ENCODE results near the gene OR1J4. TPM values are rescaled to one million over a fixed set of nuclear protein-coding genes. Genes with fewer than 3 reads are reported as not detected.

Gene OR1J4
- total and polyA plus RNA-seq, 2 of the 13 experiments (the other 11 are each of a cell fraction or from before 2014, with no cell fraction given) = not detected

- H3K9me3 ChIP-seq (ENCODE audit: low read length) = no peaks in the 10 kb centered on the region
- no peak overlapping the region for H2AFZ ChIP-seq (ENCODE audit: low read length)
- 9% methylated on average over 8 of the region's 8 CpGs for WGBS (ENCODE audit: low lambda C conversion rate)
- no peak for DNase-seq (ENCODE audit: low spot score)
- no TSS peak for BruUV-seq (replicated peaks)
- no peak overlapping the region for H3K27ac ChIP-seq (ENCODE audit: extremely low read length, insufficient read depth, low read length)
- no peak for FAIRE-seq
- no peak overlapping the region for H3K4me2 ChIP-seq (ENCODE audit: low read depth, low read length)
- ChIA-PET POLR2A (no interaction called here), CTCF (ENCODE audit: low intra/inter-chr PET ratio, low total read pairs) (no interaction called here)
- H3K9ac ChIP-seq (ENCODE audit: insufficient read depth, low read depth, low read length) = no peak overlapping the region
- no peaks in the 10 kb centered on the region for H3K27me3 ChIP-seq (ENCODE audit: control insufficient read depth in 1 of 2, insufficient read depth in 2 of 2, low read length in 2 of 2)
- H4K20me1 ChIP-seq (ENCODE audit: insufficient read depth, low read length) = no peaks in the 10 kb centered on the region
- intact Hi-C loops (cut with micrococcal nuclease; ENCODE audit: unreplicated experiment) = no loop called here
- H3K4me3 ChIP-seq (replicated peaks in 1 of 3; ENCODE audit: insufficient read depth in 1 of 3, low read depth in 2 of 3, low read length in 3 of 3) = no peak overlapping the region
- H3K36me3 ChIP-seq (replicated peaks in 1 of 2; ENCODE audit: control insufficient read depth in 1 of 2, insufficient read depth in 2 of 2, low read length in 2 of 2) = no peaks in the 10 kb centered on the region
- H3K4me1 ChIP-seq (ENCODE audit: insufficient read depth, low read length) = no peaks in the 10 kb centered on the region
- no peak for TF ChIP-seq ISX (CRISPR knock-in tag; conservative IDR thresholded peaks at IDR 0.05)
- TF ChIP-seq SNAI1 (CRISPR knock-in tag; IDR thresholded peaks at IDR 0.05; ENCODE audit: borderline replicate concordance) = no peak
- TF ChIP-seq GATAD1 (CRISPR knock-in tag; IDR thresholded peaks at IDR 0.05) = no peak
- no peak for TF ChIP-seq EZH2 (conservative IDR thresholded peaks at IDR 0.05; ENCODE audit: low read depth, low read length)
- no peak for TF ChIP-seq HOXA7 (CRISPR knock-in tag; IDR thresholded peaks at IDR 0.05)
- in situ Hi-C loops (cut with HindIII; ENCODE audit: extremely low pct_ligation_motif_present, low pct_unique_long_range_greater_than_20kb) = no loop called here
- ATAC-seq = no peak
- no peaks in the 10 kb centered on the region for H3K79me2 ChIP-seq (ENCODE audit: insufficient read depth, low read length)
Measured at GRCh38 chr9:122546196-122546595, 27.3 kb downstream of the OR1J4 start.

- WGBS (ENCODE audit: low lambda C conversion rate) = 0% methylated on average over 3 of the region's 5 CpGs
- in situ Hi-C loops (cut with HindIII; ENCODE audit: extremely low pct_ligation_motif_present, low pct_unique_long_range_greater_than_20kb) = no loop called here
- DNase-seq (ENCODE audit: low spot score) = no peak
- H3K36me3 ChIP-seq (replicated peaks in 1 of 2; ENCODE audit: control insufficient read depth in 1 of 2, insufficient read depth in 2 of 2, low read length in 2 of 2) = no peaks in the 10 kb centered on the region
- ATAC-seq = no peak
- intact Hi-C loops (cut with micrococcal nuclease; ENCODE audit: unreplicated experiment) = no loop called here
- no peak overlapping the region for H3K27ac ChIP-seq (ENCODE audit: extremely low read length, insufficient read depth, low read length)
- no peak overlapping the region for H2AFZ ChIP-seq (ENCODE audit: low read length)
- H3K9me3 ChIP-seq (ENCODE audit: low read length) = no peaks in the 10 kb centered on the region
- POLR2A ChIA-PET = no interaction called here
- no peaks in the 10 kb centered on the region for H3K79me2 ChIP-seq (ENCODE audit: insufficient read depth, low read length)
- no TSS peak for BruUV-seq (replicated peaks)
- H3K9ac ChIP-seq (ENCODE audit: insufficient read depth, low read depth, low read length) = no peak overlapping the region
- H3K4me3 ChIP-seq (replicated peaks in 1 of 3; ENCODE audit: insufficient read depth in 1 of 3, low read depth in 2 of 3, low read length in 3 of 3) = no peak overlapping the region
- H4K20me1 ChIP-seq (ENCODE audit: insufficient read depth, low read length) = no peaks in the 10 kb centered on the region
- no peaks in the 10 kb centered on the region; a peak in 1 of 5 replicates for H3K27me3 ChIP-seq (ENCODE audit: control insufficient read depth in 1 of 2, insufficient read depth in 2 of 2, low read length in 2 of 2)
- no peak for FAIRE-seq
- CTCF ChIA-PET (ENCODE audit: low intra/inter-chr PET ratio, low total read pairs) = no interaction called here
- H3K4me1 ChIP-seq (ENCODE audit: insufficient read depth, low read length) = no peaks in the 10 kb centered on the region
- H3K4me2 ChIP-seq (ENCODE audit: low read depth, low read length) = no peak overlapping the region
- TF ChIP-seq TEAD2 (CRISPR knock-in tag; IDR thresholded peaks at IDR 0.05) (no peak), RFXAP (CRISPR knock-in tag; IDR thresholded peaks at IDR 0.05; ENCODE audit: borderline replicate concordance) (no peak), ELF4 (CRISPR knock-in tag; IDR thresholded peaks at IDR 0.05; ENCODE audit: borderline replicate concordance) (no peak), THAP7 (CRISPR knock-in tag; IDR thresholded peaks at IDR 0.05) (no peak), SRY (CRISPR knock-in tag; IDR thresholded peaks at IDR 0.05) (no peak), LCORL (IDR thresholded peaks at IDR 0.05) (no peak), LCORL (CRISPR knock-in tag; IDR thresholded peaks at IDR 0.05) (no peak), SIX1 (CRISPR knock-in tag; IDR thresholded peaks at IDR 0.05; ENCODE audit: borderline replicate concordance) (no peak)
- TF ChIP-seq, protein P1, sequence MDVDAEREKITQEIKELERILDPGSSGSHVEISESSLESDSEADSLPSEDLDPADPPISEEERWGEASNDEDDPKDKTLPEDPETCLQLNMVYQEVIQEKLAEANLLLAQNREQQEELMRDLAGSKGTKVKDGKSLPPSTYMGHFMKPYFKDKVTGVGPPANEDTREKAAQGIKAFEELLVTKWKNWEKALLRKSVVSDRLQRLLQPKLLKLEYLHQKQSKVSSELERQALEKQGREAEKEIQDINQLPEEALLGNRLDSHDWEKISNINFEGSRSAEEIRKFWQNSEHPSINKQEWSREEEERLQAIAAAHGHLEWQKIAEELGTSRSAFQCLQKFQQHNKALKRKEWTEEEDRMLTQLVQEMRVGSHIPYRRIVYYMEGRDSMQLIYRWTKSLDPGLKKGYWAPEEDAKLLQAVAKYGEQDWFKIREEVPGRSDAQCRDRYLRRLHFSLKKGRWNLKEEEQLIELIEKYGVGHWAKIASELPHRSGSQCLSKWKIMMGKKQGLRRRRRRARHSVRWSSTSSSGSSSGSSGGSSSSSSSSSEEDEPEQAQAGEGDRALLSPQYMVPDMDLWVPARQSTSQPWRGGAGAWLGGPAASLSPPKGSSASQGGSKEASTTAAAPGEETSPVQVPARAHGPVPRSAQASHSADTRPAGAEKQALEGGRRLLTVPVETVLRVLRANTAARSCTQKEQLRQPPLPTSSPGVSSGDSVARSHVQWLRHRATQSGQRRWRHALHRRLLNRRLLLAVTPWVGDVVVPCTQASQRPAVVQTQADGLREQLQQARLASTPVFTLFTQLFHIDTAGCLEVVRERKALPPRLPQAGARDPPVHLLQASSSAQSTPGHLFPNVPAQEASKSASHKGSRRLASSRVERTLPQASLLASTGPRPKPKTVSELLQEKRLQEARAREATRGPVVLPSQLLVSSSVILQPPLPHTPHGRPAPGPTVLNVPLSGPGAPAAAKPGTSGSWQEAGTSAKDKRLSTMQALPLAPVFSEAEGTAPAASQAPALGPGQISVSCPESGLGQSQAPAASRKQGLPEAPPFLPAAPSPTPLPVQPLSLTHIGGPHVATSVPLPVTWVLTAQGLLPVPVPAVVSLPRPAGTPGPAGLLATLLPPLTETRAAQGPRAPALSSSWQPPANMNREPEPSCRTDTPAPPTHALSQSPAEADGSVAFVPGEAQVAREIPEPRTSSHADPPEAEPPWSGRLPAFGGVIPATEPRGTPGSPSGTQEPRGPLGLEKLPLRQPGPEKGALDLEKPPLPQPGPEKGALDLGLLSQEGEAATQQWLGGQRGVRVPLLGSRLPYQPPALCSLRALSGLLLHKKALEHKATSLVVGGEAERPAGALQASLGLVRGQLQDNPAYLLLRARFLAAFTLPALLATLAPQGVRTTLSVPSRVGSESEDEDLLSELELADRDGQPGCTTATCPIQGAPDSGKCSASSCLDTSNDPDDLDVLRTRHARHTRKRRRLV (CRISPR knock-in tag; IDR thresholded peaks at IDR 0.05) = no peak
Measured at GRCh38 chr9:122551371-122551770, 32.4 kb downstream of the OR1J4 start.
